T-helper 22 cell (primary cell): ENCODE measurements around the gene MTCH2.
"Not testable (repeated sequence)": the region's sequence is repeated elsewhere in the genome, so short reads cannot be mapped to it uniquely, and the experiment has no call there.

Source experiments
- DNase-seq: peaks from one replicate; pipeline ENCODE4 v3.0.0-alpha.2; 2020; ENCODE audit warnings: low read depth

The MTCH2 gene

DNA sequence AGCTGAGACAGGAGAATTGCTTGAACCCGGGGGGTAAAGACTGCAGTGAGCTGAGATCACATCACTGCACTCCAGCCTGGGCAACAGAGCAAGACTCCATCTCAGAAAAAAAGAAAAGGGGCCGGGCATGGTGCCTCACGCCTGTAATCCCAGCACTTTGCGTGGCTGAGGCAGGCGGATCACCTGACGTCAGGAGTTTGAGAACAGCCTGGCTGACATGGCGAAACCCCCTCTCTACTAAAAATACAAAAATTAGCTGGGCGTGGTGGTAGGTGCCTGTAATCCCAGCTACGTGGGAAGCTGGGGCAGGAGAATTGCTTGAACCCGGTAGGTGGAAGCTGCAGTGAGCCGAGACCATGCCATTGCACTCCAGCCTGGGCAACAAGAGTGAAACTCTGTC is 6.0 kb downstream of the MTCH2 start:
- not testable (repeated sequence) for DNase-seq

DNA sequence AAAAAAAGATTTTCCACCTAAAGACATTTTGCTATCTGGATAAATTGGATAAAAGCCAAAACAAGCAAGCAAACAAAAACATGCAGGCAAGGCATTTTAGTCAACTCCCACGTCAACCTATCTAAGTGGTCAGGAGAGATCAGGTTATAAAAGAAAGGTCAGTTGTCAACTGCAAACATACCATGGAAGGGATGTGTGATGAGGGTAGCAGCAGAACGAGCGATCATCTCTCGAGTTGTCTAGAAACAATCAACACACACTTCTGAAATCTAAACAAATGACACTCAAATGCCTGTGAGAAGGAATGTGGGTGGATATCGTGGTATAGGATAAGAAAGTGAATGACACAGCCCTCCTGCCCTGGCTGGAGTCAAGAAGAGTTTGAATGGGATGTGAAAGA is 10.9 kb downstream of the MTCH2 start:
- DNase-seq, result no peak

DNA sequence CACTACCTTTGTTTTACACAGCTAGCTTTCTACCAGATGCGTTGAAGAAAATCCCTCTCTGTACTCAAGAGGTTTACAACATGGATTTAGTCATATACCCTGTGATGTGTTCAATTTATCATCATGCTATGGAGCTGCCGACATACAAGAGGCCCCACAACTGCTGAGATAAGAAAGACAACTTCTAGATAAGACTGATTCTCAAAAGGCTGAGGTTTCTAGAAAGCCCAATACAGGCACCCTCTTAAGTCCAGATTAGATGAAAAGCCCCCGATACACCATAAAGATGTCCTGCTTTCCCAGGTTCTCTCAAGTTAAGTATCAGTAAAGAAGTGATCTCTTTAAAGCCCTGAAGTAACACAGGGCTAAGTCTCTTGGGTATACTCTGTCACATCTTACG is 14.3 kb downstream of the MTCH2 start:
- no peak for DNase-seq

DNA sequence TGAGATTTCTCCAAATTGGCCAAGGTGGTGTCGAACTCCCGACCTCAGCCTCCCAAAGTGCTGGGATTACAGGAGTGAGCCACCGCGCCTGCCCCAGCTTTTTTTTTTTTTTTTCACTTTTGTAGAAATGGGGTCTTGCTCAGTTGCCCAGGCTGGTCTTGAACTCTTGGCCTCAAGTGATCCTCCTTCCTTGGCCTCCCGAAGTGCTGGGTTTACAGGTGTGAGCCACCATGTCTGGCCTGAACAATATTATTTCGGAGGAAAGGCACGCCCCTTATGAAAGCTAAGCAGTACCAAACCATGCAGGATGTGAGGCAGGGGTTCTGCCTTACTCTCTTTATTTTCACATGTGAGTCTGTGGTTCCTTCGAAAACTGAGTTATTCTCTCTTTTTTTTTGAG is 16.1 kb downstream of the MTCH2 start:
- DNase-seq, result no peak

DNA sequence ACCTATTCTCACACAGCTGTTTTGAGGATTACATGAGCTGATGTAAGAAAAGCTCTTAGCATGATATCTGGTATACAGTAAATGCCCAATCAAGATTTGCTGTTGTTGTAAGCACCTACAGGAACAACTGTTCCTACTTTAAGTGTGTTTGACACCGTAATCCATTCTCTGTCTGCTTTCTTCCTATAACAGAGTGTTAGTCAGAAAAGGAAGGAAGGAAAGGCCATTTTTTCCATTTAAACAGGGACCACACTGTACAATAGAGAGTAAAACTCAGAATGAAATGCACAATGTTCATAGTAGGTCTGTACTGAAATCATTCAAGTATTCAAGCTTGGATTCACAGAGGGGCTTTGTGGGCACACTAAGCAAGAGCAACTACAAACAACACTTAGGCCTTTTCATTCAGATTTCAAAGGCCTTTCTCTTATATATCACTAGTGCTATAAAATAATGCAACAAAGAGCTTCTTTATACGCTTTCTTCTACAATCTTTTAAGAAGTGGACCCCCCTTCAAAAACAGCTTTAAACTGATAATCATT is 21.5 kb downstream of the MTCH2 start:
- no peak for DNase-seq

DNA sequence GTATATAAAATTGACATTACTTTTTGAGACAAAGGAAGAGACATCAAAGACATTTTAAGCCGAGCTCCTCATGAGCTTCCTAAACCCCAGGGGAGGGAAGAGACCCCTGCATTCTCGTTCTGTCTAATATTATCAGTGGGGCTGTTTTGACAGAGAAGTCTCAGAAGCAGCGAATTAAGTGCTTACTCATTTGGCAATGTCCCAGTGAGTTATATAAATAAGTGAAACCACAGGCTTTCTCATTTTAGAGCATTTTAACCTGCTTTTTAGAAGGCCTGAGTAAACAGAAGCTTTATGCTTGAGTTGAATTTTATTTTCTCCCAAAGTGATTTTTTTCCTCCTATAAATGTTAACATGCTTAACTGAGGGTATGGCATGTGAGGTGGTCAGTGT is 24.9 kb downstream of the MTCH2 start:
- DNase-seq, result no peak

DNA sequence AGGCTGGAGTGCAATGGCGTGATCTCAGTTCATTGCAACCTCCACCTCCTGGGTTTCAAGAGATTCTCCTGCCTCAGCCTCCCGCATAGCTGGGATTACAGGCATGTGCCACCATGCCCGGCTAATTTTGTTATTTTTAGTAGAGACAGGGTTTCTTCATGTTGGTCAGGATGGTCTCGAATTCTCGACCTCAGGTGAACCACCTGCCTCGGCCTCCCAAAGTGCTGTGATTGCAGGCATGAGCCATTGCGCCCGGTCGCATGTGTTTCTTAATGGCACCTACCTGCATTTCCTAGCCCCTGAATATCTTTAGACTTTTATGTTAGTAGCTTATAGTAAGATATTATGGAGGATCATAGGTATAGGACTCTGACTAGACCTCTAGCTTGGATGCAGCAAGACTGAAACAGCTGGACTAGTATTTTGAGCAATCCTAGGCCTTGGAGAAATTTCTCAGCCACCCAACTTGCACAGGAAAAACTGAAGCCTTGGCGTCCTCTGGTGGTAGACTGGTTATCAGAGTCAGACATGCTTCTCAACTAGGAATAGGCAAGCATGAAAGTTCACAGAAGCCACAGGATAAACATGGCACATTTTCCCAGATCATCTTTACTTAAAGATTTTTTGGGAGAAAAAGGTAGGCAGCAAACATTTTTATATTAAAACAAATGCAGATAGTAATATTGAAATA is 25.5 kb downstream of the MTCH2 start:
- no peak for DNase-seq

DNA sequence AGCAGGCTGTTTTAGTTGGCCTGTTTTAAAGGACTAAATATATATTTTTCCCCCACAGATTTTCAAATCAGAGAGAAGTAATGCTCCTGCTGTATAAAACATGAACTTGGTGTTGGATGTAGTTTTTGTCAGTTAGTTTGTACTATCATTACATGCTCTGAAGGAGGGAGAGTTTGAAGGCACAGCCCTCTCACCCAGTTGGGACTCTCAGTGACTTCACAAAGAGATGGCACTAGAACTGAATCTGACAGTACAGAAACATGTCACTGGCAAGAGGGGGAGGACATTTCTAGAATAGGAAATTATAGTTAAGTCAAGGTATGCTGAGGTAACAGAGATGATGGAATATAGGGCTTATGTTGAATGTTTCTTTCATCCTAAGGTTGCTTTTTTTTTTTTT is 27.1 kb downstream of the MTCH2 start:
- DNase-seq, result no peak

DNA sequence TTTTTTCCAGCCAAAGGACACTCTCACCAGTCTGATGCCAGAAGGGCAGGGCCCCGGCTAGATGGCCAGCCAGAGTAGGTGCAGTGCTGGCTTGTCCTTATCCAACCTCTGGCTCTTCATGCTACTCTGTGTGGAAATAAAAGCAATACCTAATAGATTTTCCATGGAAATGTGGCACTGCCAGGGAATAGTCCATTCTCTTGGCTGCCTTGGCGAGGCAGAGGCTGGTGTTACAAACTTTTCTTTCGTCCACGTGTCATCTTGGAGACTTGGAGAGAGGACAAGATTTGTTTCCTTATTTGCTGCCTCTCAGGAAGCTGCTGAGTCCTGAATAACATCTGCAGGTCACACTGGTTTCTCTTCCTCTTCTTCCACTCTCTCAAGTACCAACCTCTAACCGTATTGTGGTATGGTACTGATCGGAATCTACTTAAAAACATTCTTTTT is 31.0 kb downstream of the MTCH2 start:
- no peak for DNase-seq

DNA sequence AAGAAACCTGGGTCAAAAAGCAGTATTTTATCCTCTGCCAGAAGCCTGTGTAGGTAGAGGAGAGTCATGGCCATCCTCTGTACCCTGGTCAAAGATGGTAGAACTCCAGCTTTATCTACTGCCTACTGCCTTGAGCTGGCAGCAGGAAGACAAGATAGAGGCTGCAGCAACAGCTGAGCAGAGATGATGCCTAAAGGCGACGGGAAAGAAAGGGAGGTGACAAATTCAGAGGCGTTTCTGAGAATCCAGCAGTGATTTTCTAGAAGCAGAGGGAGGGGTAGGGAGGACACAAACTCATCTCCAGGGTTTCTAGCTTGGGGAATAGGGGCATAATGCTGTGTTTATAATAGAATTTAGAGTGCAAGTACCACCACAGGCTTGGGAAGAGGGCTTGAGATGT is 32.7 kb downstream of the MTCH2 start:
- no peak for DNase-seq

DNA sequence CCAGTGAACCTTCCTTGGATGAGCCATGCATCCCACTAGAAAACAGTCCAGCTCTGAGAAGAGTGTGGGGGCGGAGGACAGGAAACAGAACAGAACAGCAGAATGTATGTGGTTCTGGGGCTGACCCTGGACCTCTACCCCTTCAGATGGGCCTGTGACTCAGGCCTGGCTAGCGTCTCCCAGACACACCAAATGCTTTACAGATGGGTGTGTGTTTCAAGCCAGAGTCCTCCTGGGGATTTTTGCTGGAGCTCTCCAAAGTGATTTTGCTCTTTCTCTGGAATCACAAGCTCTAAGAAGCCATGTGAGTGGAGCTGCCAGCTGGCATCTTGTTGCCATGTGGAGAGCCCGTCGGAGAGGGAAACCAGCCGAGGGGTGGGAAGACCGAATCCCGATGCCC is 35.0 kb downstream of the MTCH2 start:
- DNase-seq, result no peak

DNA sequence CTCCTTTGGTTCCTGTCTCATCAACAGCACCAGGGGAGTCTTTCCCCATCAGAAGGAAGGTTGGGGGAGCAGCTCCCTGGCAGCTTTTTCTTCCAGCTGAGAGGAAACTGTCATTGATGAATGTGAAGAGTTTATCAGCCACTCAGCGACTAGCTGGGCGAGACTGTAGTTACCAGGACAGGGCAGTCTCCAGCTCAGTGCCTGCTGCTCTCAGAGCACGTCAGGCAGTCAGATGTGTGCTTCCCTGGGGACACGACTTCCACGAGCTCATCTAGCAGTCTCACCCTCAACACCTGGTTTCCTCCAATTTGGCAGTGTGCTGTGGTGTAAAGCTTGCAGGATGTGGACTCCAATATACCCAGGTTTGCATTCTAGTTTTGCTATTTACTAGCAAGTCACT is 35.6 kb downstream of the MTCH2 start:
- no peak for DNase-seq

DNA sequence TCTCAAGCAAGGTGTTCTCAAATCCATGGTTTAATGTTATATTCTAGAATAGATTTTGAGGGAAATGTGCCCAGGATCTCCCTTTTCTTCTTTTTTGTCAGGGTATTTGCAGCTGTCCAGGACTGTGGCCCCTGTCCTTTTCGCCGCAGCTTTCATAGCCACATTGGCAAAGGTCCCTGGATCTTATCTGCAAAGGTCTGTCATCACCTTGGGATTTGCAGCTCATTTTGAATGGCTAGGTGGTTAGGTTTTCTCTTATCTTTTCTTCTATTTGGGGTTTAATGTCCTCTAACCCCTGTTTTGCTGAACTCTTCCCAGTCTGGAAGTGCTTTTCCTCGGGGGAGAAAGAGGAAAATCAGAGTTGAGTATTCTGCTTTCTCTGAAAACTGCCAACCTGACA is 36.4 kb downstream of the MTCH2 start:
- DNase-seq, result no peak

DNA sequence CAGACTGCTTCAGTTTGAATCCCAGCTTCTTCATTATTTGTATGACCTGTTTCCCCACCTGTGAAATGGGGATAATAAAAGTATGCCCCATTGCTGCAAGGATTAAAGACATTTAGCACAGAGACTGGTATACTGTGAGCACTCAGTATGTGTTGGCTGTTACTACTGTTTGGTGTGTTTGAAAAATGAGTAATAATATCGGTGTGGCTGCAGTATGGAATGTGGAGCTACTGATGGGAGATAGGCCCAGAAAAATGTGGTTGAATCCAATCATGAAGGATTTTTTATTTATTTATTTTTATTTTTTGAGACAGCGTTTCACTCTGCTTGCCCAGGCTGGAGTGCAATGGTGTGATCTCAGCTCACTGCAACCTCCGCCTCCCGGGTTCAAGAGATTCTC is 39.1 kb downstream of the MTCH2 start:
- DNase-seq, result no peak

DNA sequence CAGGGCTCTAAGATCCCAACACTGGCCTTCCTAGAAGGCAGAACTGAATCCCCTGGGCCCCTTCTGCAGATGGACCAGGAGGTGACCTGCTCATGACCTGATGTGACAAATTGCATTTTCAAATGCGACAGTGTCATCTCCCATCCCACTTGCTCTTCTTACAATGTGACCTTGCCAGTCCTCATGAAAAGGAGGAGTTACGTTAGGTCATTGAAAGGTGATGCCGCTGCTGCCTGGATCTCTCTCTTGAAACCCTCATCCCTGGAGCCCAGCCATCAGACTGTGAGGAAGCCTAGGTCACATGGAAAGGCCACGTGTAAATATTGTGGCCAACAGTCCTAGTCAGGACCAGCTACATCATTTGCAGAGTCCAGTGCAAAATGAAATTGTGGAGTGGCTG is 42.5 kb downstream of the MTCH2 start:
- DNase-seq, result no peak

DNA sequence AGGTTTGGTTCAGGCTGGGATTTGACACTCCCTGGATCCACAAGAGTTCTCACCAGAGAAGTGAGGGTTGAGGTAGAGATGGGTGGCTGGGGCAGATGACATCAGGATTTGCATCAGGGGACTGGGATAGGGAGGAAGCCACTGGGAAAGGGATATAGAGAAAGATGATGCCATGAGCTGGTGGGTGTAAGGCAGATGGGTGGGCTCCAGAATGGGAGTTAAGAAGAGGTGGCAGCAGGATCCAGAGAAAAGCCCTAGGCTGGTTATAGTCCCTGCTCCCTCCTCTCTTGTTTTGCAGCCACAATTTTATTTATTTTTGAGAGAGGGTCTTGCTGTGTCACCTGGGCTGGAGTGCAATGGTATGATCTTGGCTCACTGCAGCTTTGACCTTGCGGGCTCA is 46.4 kb downstream of the MTCH2 start:
- no peak for DNase-seq

DNA sequence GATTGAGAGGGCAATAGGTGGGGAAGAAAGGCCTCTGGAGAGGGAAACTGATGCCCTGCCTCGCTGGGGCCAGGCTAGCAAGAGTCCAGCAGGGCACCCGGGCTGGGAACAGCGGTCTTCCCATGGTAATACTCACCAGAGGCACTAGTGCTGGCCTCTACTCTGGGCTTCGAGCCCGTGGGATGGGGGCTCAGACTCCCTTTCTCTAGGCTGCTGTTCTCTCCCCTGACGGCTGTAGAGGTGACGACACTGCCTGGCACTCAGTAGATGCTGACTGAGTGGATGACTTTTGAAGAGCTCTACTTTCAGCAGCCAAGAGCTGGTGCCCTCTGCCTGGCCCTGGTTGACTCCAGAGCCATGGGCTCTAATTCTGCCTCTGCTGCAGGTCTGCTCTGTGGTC is 47.3 kb downstream of the MTCH2 start:
- no peak for DNase-seq

DNA sequence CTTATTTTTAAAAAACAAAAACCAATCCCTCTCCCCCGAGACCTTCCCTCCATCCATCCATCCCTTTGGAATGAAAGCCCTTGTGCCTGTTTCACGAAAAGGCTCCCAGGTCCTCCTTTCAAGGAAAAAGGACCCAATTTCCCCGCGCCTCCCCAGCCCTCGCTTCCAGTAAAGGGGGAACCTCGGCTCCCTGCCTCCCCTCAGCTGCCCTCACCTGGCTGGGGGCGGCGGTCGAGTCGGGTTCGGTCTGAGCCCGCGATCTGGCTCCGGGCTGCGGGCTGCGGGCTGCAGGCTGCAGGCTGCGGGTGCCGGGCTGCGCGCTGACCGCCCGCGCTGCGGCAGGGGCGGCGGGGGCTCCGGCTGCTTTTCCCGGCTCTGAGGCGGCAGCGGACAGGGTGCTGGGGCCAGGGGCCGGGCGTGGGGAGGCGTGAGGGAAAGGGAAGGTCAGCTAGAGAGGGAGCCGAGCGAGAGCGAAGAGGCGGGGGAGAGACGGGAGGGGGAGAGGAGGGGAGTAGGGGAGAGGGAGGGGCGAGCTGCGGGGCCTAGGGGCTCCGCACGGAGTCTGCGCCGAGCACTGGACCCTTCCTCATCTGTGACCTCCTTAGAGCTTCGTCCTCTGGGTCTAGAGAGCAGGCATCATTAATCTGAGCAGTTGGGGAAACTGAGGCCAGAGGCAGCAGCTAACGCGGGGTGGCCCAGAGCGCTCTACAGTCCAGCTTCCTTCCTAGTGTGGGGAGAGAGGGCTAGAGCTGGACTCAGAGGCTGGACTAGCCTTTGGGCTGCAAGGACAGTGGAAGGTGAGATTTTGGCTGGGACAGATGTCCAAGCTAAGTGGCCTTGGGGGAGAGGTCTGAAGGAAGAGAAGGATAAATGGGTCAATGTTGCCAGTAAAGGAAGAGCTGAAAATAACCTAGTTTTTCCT is 48.2 kb downstream of the MTCH2 start, which contains the start of gene C1QTNF4:
TSS of gene C1QTNF4 (minus strand) at position 478 of the 922 bp plus-strand sequence. CDS start 3,601 bp downstream, outside the sequence.
- no peak for DNase-seq

DNA sequence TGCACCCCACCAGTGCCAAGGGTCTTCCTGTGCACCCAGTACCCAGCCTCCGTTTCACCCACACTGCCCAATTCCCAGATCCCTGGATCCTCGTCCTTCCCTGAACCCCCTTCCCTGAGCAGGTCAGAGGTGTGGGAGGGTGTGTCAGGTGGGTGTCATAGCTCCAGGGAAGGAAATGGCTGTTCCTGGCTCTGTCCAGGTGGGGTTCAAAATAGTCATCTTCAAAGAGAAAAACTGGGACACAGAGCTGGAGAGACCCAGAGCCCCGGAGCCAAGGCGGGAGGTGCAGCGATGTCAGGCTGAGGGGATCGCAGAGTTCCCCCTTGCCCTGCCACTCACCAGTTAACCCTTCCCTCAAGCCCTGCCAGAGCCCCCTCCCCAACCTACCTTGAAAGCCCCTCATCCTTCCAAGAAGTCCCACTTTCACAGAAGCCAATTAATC is 48.8 kb downstream of the MTCH2 start:
- DNase-seq, result no peak

DNA sequence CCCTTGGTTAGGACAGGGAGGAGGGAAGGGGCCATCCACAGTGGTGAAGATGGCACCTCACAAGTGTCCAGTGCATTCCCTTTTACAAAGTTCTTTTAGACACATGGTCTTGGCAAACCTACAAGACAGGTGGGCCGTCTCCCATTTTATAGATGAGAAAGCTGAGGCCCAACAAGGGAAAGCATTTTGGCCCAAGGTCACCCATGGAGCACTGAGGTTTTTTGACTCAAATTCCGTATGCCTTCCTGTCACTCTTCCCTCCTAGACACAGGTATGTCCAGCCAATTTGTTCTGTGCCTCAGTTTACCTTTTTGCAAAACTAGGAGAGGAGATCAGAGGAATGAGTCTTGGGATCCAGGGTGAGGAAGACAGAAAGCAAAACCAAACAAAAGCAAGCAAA is 49.4 kb downstream of the MTCH2 start:
- DNase-seq, result no peak

DNA sequence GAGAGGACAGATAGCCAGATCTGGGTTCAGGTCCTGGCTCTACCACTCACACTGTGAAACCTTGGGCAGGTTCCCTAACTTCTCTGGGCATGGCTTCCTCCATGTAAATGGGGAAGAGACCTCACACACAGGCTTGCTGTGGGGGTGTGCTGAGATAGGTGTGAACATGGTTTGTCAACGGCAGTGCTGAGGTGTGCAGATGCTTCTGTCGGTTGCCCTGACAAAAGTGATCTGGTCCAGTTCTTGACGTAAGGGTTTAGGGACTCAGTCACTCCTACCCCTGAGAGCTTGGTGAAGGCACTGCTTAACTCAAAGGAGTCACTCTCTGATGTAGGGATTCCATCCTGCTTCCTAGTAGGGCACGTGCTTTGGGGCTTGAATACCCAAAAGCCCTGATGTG is 50.1 kb downstream of the MTCH2 start:
- DNase-seq, result no peak

DNA sequence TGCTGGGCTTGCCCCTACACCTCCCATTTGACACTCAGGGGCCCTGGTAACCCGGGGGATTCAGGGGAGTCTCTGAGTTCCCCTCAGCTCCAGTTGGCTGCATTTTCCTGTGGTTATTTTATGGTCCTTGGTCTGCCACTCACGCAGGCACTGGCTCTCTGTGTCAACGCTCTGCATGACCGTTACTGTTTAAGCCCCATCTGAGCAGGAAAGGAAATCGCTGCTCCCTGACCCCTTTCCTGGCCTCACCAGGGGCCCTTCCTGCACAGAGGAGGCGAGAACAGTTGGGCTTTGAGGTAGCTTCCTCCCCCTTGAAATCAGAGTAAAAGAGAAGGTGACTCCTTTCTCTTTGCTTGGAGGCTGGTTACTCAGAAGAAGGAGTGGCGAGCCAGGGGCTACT is 50.6 kb downstream of the MTCH2 start:
- no peak for DNase-seq
